Stimulated activated CD4-positive, alpha-beta T cell treated with anti-CD3 and anti-CD28 coated beads, Interleukin-12 subunit alpha, Interleukin-12 subunit beta, amount 100 ng/mL, for 24 hours (primary cell): ENCODE data around the gene TMEM107.
"Not testable (repeated sequence)": the region's sequence is repeated elsewhere in the genome, so short reads cannot be mapped to it uniquely, and the experiment has no call there.

ENCODE experiments used
- DNase-seq, 2 experiments: peaks; one replicate each; pipeline ENCODE4 v3.0.0-alpha.2; 2020; ENCODE audit warnings: low read depth in 2 of 2

TMEM107 gene

GRCh38 chr17:8176197-8176940, at the start of gene TMEM107:
Gene TMEM107 (minus strand): TSS chr17:8176380. CDS start chr17:8176286, 94 bp downstream.
- DNase-seq, result peak; percentile 77 to 85

- no peak for DNase-seq
These were observed 49.0 kb upstream of the TMEM107 start for GRCh38 chr17:8224891-8225812.

- peak in 1 of 2 experiments; percentile 58 for DNase-seq
These were observed 47.4 kb upstream of the TMEM107 start for GRCh38 chr17:8223356-8224126.

GRCh38 chr17:8222630-8223355, 46.6 kb upstream of the TMEM107 start:
- peak; percentile 88 to 91 for DNase-seq

- DNase-seq, result no peak
These were observed 46.1 kb upstream of the TMEM107 start for GRCh38 chr17:8222380-8222629.

GRCh38 chr17:8221663-8222379, 45.6 kb upstream of the TMEM107 start:
- DNase-seq, result peak; percentile 87

GRCh38 chr17:8220783-8221662, 44.8 kb upstream of the TMEM107 start:
- DNase-seq, result peak; percentile 95 to 98

GRCh38 chr17:8214000-8214399, 37.8 kb upstream of the TMEM107 start:
- not testable (repeated sequence) for DNase-seq

- no peak for DNase-seq
These were observed 36.4 kb upstream of the TMEM107 start for GRCh38 chr17:8212312-8213180.

- no peak for DNase-seq
These were observed 34.7 kb upstream of the TMEM107 start for GRCh38 chr17:8210761-8211458.

GRCh38 chr17:8209907-8210760, 34.0 kb upstream of the TMEM107 start, which contains the start of gene AURKB:
Gene AURKB (minus strand): TSS chr17:8210575. CDS start chr17:8210224, 351 bp downstream.
- peak; percentile 79 to 93 for DNase-seq

- DNase-seq, result no peak
These were observed 30.4 kb upstream of the TMEM107 start for GRCh38 chr17:8206536-8206935.

- DNase-seq, result no peak
These were observed 28.8 kb upstream of the TMEM107 start for GRCh38 chr17:8204761-8205555.

GRCh38 chr17:8192070-8192815, 16.1 kb upstream of the TMEM107 start:
- no peak for DNase-seq

- no peak for DNase-seq
These were observed 14.3 kb upstream of the TMEM107 start for GRCh38 chr17:8190506-8190905.
